HL-60 (cell line): ENCODE data around the gene CCDC179.

Experiments
- DNase-seq, 2 experiments: peaks; one replicate each; pipeline ENCODE4 v3.0.0-alpha.2; 2010 to 2020; ENCODE audit warnings: low read depth in 1 of 2, low spot score in 1 of 2
- H3K27ac ChIP-seq: fragments of 250-450 bp; sonication (Bioruptor Pico); replicated peaks from 2 replicates; pipeline ENCODE4 v1.5.1; 2020; ENCODE audit warnings: mild to moderate bottlenecking, moderate library complexity
- H3K27me3 ChIP-seq: fragments of 250-450 bp; sonication (Bioruptor Pico); 2 replicates; pipeline ENCODE4 v1.5.1; 2021; ENCODE audit warnings: mild to moderate bottlenecking, moderate library complexity; ENCODE audit not compliant: insufficient read depth, poor library complexity, severe bottlenecking
- H3K4me3 ChIP-seq: replicated peaks from 2 replicates; pipeline ENCODE4 v1.5.1; 2011; ENCODE audit warnings: mild to moderate bottlenecking, control low read depth, low read length; ENCODE audit not compliant: insufficient read depth
- GABPA ChIP-seq: IDR thresholded peaks from 2 replicates; pipeline ENCODE4 v1.6.1; 2012; ENCODE audit warnings: low read depth
- POLR2AphosphoS5 ChIP-seq: IDR thresholded peaks from 2 replicates; pipeline ENCODE4 v1.6.1; 2012; ENCODE audit warnings: low read depth
- SPI1 ChIP-seq: IDR thresholded peaks from 2 replicates; pipeline ENCODE4 v1.6.1; 2012; ENCODE audit warnings: low read depth, mild to moderate bottlenecking, borderline replicate concordance
- long read RNA-seq: library from polyadenylated mRNA; unstranded; transcript quantifications from one replicate; pipeline ENCODE4 v2.0.0, GENCODE V29; 2020
- TF ChIP-seq, protein P1 (sequence below): IDR thresholded peaks from 2 replicates; pipeline ENCODE4 v1.6.1; 2012; ENCODE audit warnings: low read depth; ENCODE audit not compliant: insufficient replicate concordance
- TF ChIP-seq, protein P2 (sequence below): IDR thresholded peaks from one replicate; pipeline ENCODE4 v1.5.1; 2011; ENCODE audit warnings: low read length, control low read depth, inconsistent platforms; ENCODE audit not compliant: insufficient read depth

The CCDC179 gene
- long read RNA-seq = 0 reads

DNA sequence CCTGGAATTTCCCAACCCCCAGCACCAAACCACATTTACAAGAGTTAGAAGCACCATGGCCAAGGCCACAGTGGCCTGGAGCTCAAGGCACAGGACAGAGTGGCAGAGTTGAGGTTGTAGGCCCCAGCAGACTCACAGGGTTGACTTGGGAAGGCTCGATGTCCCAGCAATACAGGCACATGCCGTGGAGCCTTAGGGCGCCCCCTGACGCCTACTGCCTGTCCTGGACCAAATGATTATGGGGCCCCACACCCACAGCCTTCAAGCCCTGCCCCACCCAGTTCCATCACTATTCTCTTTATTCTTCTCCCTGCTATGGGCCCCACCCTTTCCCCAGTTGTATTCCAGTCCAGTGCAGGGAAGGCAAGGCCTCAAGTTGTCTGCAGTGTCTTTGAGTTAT lies at the start of gene CCDC179:
TSS of gene CCDC179 (minus strand) at position 234 of the 400 bp plus-strand sequence. CDS start at position 181, 53 bp downstream.
- TF ChIP-seq POLR2AphosphoS5 = no peak
- TF ChIP-seq, protein P1, sequence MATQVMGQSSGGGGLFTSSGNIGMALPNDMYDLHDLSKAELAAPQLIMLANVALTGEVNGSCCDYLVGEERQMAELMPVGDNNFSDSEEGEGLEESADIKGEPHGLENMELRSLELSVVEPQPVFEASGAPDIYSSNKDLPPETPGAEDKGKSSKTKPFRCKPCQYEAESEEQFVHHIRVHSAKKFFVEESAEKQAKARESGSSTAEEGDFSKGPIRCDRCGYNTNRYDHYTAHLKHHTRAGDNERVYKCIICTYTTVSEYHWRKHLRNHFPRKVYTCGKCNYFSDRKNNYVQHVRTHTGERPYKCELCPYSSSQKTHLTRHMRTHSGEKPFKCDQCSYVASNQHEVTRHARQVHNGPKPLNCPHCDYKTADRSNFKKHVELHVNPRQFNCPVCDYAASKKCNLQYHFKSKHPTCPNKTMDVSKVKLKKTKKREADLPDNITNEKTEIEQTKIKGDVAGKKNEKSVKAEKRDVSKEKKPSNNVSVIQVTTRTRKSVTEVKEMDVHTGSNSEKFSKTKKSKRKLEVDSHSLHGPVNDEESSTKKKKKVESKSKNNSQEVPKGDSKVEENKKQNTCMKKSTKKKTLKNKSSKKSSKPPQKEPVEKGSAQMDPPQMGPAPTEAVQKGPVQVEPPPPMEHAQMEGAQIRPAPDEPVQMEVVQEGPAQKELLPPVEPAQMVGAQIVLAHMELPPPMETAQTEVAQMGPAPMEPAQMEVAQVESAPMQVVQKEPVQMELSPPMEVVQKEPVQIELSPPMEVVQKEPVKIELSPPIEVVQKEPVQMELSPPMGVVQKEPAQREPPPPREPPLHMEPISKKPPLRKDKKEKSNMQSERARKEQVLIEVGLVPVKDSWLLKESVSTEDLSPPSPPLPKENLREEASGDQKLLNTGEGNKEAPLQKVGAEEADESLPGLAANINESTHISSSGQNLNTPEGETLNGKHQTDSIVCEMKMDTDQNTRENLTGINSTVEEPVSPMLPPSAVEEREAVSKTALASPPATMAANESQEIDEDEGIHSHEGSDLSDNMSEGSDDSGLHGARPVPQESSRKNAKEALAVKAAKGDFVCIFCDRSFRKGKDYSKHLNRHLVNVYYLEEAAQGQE = no peak
- TF ChIP-seq, protein P2, sequence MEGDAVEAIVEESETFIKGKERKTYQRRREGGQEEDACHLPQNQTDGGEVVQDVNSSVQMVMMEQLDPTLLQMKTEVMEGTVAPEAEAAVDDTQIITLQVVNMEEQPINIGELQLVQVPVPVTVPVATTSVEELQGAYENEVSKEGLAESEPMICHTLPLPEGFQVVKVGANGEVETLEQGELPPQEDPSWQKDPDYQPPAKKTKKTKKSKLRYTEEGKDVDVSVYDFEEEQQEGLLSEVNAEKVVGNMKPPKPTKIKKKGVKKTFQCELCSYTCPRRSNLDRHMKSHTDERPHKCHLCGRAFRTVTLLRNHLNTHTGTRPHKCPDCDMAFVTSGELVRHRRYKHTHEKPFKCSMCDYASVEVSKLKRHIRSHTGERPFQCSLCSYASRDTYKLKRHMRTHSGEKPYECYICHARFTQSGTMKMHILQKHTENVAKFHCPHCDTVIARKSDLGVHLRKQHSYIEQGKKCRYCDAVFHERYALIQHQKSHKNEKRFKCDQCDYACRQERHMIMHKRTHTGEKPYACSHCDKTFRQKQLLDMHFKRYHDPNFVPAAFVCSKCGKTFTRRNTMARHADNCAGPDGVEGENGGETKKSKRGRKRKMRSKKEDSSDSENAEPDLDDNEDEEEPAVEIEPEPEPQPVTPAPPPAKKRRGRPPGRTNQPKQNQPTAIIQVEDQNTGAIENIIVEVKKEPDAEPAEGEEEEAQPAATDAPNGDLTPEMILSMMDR = no peak
- no peak for DNase-seq
- Histone ChIP-seq H3K4me3 (no peak within 1 kb of the TSS), H3K27me3 (no peaks in the 10 kb centered on the region), H3K27ac (no peak within 1 kb of the TSS)

DNA sequence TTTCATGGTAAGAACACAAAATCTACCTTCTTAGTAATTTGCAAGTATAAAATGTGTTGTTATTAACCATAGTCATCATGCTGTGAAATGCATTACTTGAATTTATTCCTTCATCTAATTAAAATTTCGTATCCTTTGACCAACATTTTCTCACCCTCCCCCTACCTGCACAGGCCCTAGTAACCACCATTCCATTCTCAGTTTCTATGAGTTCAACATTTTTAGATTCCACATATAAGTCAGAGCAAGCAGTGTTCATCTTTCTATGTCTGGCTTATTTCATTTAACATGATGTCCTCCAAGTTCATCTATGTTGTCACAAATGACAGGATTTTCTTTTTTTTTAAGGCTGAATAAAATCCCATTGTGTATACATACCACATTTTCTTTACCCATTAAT lies 43.5 kb upstream of the CCDC179 start:
- H3K27me3 ChIP-seq = no peaks in the 10 kb centered on the region
- no peak overlapping the region for H3K4me3 ChIP-seq
- TF ChIP-seq, protein P2 = no peak
- TF ChIP-seq SPI1 = no peak
- no peak for TF ChIP-seq GABPA
- TF ChIP-seq, protein P1 = no peak
- TF ChIP-seq POLR2AphosphoS5 = no peak
- DNase-seq = no peak
- H3K27ac ChIP-seq = no peak overlapping the region

DNA sequence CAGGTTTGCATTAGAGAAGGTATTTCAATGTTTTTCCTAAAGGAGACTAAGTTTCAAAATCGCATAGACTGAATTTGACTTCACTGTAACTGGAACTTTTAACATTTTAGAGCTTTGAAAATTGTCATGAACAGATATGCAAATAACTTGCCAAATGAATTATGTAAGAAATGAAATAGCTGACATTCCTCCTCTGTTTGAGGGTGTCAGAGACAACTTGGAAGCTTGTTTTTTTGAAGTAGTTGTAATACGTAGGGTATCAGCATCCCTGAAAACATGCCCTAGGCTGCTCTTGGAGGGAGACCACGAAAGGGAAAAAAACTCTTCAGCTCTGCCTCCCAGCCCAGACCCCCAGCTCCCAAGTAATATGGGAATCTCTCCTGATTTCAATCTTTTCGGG lies 41.3 kb upstream of the CCDC179 start:
- TF ChIP-seq POLR2AphosphoS5 (no peak), SPI1 (no peak), GABPA (no peak)
- TF ChIP-seq, protein P2 = no peak
- TF ChIP-seq, protein P1 = no peak
- DNase-seq = no peak
- Histone ChIP-seq H3K4me3 (no peak overlapping the region), H3K27me3 (no peaks in the 10 kb centered on the region), H3K27ac (no peak overlapping the region)
